Body of pancreas (tissue), 4 donors: ENCODE data around the gene ARHGEF25. TPM values are rescaled to one million over a fixed set of nuclear protein-coding genes. Genes with fewer than 3 reads are reported as not detected.

Source experiments
- ATAC-seq: fragments of 150-250 bp; one replicate; pipeline ENCODE4 v1.9.1; 2016
- DNase-seq, 4 donors: peaks; one replicate each; pipeline ENCODE4 v3.0.0-alpha.2; 2019
- H3K27ac ChIP-seq, 4 donors: fragments of 200-600 bp; sonication (generic); 1 replicate in 3 of 4; 2 replicates in 1 of 4; pipeline versions ENCODE4 v1.5.1 to v1.6.1; 2016 to 2019; ENCODE audit warnings: mild to moderate bottlenecking in 1 of 4, mixed read lengths in 1 of 4, moderate library complexity in 1 of 4
- H3K27me3 ChIP-seq, 2 donors: fragments of 200-600 bp; sonication (generic); one replicate each; pipeline ENCODE4 v1.6.0; 2016; ENCODE audit warnings: mild to moderate bottlenecking in 1 of 2
- H3K36me3 ChIP-seq, 2 donors: fragments of 200-600 bp; sonication (generic); replicated peaks in 1 of 2; 2 replicates each; pipeline ENCODE4 v1.5.1; 2016; ENCODE audit warnings: low read depth in 2 of 2; ENCODE audit not compliant: insufficient read depth in 1 of 2
- H3K4me1 ChIP-seq: fragments of 200-600 bp; sonication (generic); one replicate; pipeline ENCODE4 v1.6.0; 2016
- H3K4me3 ChIP-seq, 2 donors: fragments of 200-600 bp; sonication (generic); 1 replicate in 1 of 2; 2 replicates in 1 of 2; pipeline ENCODE4 v1.5.1; 2016 to 2019
- H3K9me3 ChIP-seq, 3 donors: fragments of 200-600 bp; sonication (generic); 1 replicate in 2 of 3; 2 replicates in 1 of 3; pipeline ENCODE4 v1.5.1; 2016
- CTCF ChIP-seq, 7 experiments: fragments of 450-650 bp in 4 of 7; fragments of 200-600 bp in 3 of 7; sonication (generic) in 3 of 7; IDR thresholded peaks; one replicate each; pipeline ENCODE4 v1.5.1; 2016 to 2019; ENCODE audit warnings: antibody characterized with exemption in 7 of 7
- POLR2A ChIP-seq, 3 donors: fragments of 450-650 bp; IDR thresholded peaks; one replicate each; pipeline ENCODE4 v1.6.1; 2016; ENCODE audit warnings: antibody characterized with exemption in 3 of 3, mild to moderate bottlenecking in 2 of 3
- WGBS, 2 donors: methylation state at CpG; one replicate each; pipeline ENCODE4 v1.1.5; 2017; 5-methylcytosine and 5-hydroxymethylcytosine counted together
- intact Hi-C: fragments of 100-400 bp; cut with DNase I; formaldehyde crosslinking; loops from one replicate; pipeline ENCODE4 v1.15.1; 2023
- total RNA-seq, 2 donors: library from RNA; depleted of rRNA; stranded (reverse); fragments of >200 nt; gene quantifications; one replicate each; pipeline ENCODE4 v1.1.0, GENCODE V29; 2016

Gene ARHGEF25
- total RNA-seq, 2 donors from 2014 or later: 10.1 to 10.9 TPM

- Histone ChIP-seq H3K9me3 (no peaks in the 10 kb centered on the region), H3K4me3 (no peak overlapping the region), H3K4me1 (no peaks in the 10 kb centered on the region), H3K27me3 (no peaks in the 10 kb centered on the region), H3K27ac (no peak overlapping the region), H3K36me3 (no peaks in the 10 kb centered on the region)
- intact Hi-C loops: loop anchor here (2.0 kb wide), 1 partner anchor 42 kb away; no protein-coding TSS in a partner anchor
- ATAC-seq (no peak), DNase-seq (no peak)
- WGBS, 2 donors: 78 to 83% methylated on average over 3 to 4 of the region's 4 CpGs
- no peak for TF ChIP-seq POLR2A (IDR thresholded peaks at IDR 0.05)
- no peak for TF ChIP-seq CTCF (IDR thresholded peaks at IDR 0.05)
These were observed 30.8 kb upstream of the ARHGEF25 start for GRCh38 chr12:57580466-57580795.

- Histone ChIP-seq H3K4me1 (no peaks in the 10 kb centered on the region), H3K36me3 (no peaks in the 10 kb centered on the region), H3K27ac (no peak overlapping the region), H3K27me3 (no peaks in the 10 kb centered on the region), H3K9me3 (no peaks in the 10 kb centered on the region), H3K4me3 (no peak overlapping the region)
- ATAC-seq: no peak
- intact Hi-C loops: loop anchor here (2.0 kb wide), 1 partner anchor 41 kb away; no protein-coding TSS in a partner anchor
- no peak for TF ChIP-seq POLR2A (IDR thresholded peaks at IDR 0.05)
- TF ChIP-seq CTCF (IDR thresholded peaks at IDR 0.05): no peak
- WGBS, 2 donors: 69 to 75% methylated on average over 1 of the region's 1 CpG
- no peak for DNase-seq
These were observed 29.4 kb upstream of the ARHGEF25 start for GRCh38 chr12:57581802-57582201.

- Histone ChIP-seq H3K36me3 (no peaks in the 10 kb centered on the region), H3K27me3 (no peaks in the 10 kb centered on the region), H3K9me3 (no peaks in the 10 kb centered on the region), H3K27ac (no peak overlapping the region), H3K4me3 (no peak overlapping the region), H3K4me1 (no peaks in the 10 kb centered on the region)
- WGBS, 2 donors: 100% methylated on average over 1 of the region's 1 CpG
- intact Hi-C loops: no loop called here
- ATAC-seq: no peak
- no peak for DNase-seq
- no peak for TF ChIP-seq CTCF (IDR thresholded peaks at IDR 0.05)
- TF ChIP-seq POLR2A (IDR thresholded peaks at IDR 0.05): no peak
These were observed 28.8 kb upstream of the ARHGEF25 start for GRCh38 chr12:57582440-57582839.

GRCh38 chr12:57583008-57583831 is 28.0 kb upstream of the ARHGEF25 start:
- Histone ChIP-seq H3K36me3 (no peaks in the 10 kb centered on the region), H3K4me1 (no peaks in the 10 kb centered on the region), H3K27ac (no peak overlapping the region), H3K9me3 (no peaks in the 10 kb centered on the region), H3K4me3 (no peak overlapping the region), H3K27me3 (no peaks in the 10 kb centered on the region)
- peak; percentile 89 to 97 (median 95) for TF ChIP-seq CTCF (IDR thresholded peaks at IDR 0.05)
- TF ChIP-seq POLR2A (IDR thresholded peaks at IDR 0.05): no peak
- peak; percentile 95 for ATAC-seq
- peak; percentile 65 to 80 (median 75) for DNase-seq
- 39 to 43% methylated on average over 13 of the region's 13 CpGs for WGBS, 2 donors
- intact Hi-C loops: no loop called here

GRCh38 chr12:57584050-57584449 is 27.2 kb upstream of the ARHGEF25 start:
- no peak for ATAC-seq
- no peak for TF ChIP-seq CTCF (IDR thresholded peaks at IDR 0.05)
- TF ChIP-seq POLR2A (IDR thresholded peaks at IDR 0.05): no peak
- Histone ChIP-seq H3K9me3 (no peaks in the 10 kb centered on the region), H3K27me3 (no peaks in the 10 kb centered on the region), H3K4me1 (no peaks in the 10 kb centered on the region), H3K36me3 (no peaks in the 10 kb centered on the region), H3K4me3 (no peak overlapping the region), H3K27ac (no peak overlapping the region)
- DNase-seq: no peak
- WGBS, 2 donors: 100% methylated on average over 2 of the region's 2 CpGs
- intact Hi-C loops: no loop called here
